Neural cell (in vitro differentiated cells): ENCODE results near the gene SND1. TPM values are rescaled to one million over a fixed set of nuclear protein-coding genes. Genes with fewer than 3 reads are reported as not detected.

ENCODE experiments used
- H2AFZ ChIP-seq: fragments of 200-600, 300-800 bp; sonication (generic), shearing (Covaris generic); 2 replicates; pipeline ENCODE4 v1.6.0; 2014; ENCODE audit warnings: low read depth, mild to moderate bottlenecking, antibody characterized with exemption, low read length, moderate library complexity
- H3F3A ChIP-seq: fragments of 200-600 bp; shearing (Covaris generic); 2 replicates; pipeline ENCODE4 v1.6.1; 2016; ENCODE audit warnings: mild to moderate bottlenecking, moderate library complexity, mixed read lengths, antibody characterized with exemption, low read length; ENCODE audit not compliant: insufficient read depth, poor library complexity, severe bottlenecking
- H3K27ac ChIP-seq: fragments of 200-600, 300-800 bp; sonication (generic), shearing (Covaris generic); 2 replicates; pipeline ENCODE4 v1.5.1; 2014; ENCODE audit warnings: mild to moderate bottlenecking, low read length, moderate library complexity
- H3K27me3 ChIP-seq: fragments of 300-800, 200-600 bp; sonication (generic), shearing (Covaris generic); 2 replicates; pipeline ENCODE4 v1.6.0; 2014; ENCODE audit warnings: mild to moderate bottlenecking, low read depth, low read length, moderate library complexity; ENCODE audit not compliant: insufficient read depth
- H3K36me3 ChIP-seq: fragments of 300-800, 200-600 bp; sonication (generic), shearing (Covaris generic); 2 replicates; pipeline ENCODE4 v1.5.1; 2014; ENCODE audit warnings: mild to moderate bottlenecking, antibody characterized with exemption, low read length, moderate library complexity; ENCODE audit not compliant: insufficient read depth
- H3K4me2 ChIP-seq: fragments of 300-800, 200-600 bp; sonication (generic), shearing (Covaris generic); 2 replicates; pipeline ENCODE4 v1.6.0; 2014; ENCODE audit warnings: mild to moderate bottlenecking, low read length
- H3K4me3 ChIP-seq: fragments of 300-800, 200-600 bp; sonication (generic), shearing (Covaris generic); 2 replicates; pipeline ENCODE4 v1.5.1; 2014; ENCODE audit warnings: mild to moderate bottlenecking, low read length, moderate library complexity
- H3K79me2 ChIP-seq: fragments of 200-600 bp; shearing (Covaris generic); replicated peaks from 2 replicates; pipeline ENCODE4 v1.6.0; 2014; ENCODE audit warnings: mild to moderate bottlenecking, low read length, moderate library complexity; ENCODE audit not compliant: insufficient read depth
- H3K9ac ChIP-seq: fragments of 300-800, 200-600 bp; sonication (generic), shearing (Covaris generic); 2 replicates; pipeline ENCODE4 v1.6.1; 2016; ENCODE audit warnings: mild to moderate bottlenecking, low read length, mixed read lengths
- H3K9me2 ChIP-seq: fragments of 200-600 bp; shearing (Covaris generic); 2 replicates; pipeline ENCODE4 v1.6.1; 2016; ENCODE audit warnings: mild to moderate bottlenecking, low read length, mixed read lengths; ENCODE audit not compliant: insufficient read depth
- H3K9me3 ChIP-seq: fragments of 200-600, 300-800 bp; sonication (generic), shearing (Covaris generic); 2 replicates; pipeline ENCODE4 v1.6.1; 2016; ENCODE audit warnings: mild to moderate bottlenecking, mixed run types, low read length, moderate library complexity, mixed read lengths
- H4K20me1 ChIP-seq: fragments of 200-600 bp; shearing (Covaris generic); 2 replicates; pipeline ENCODE4 v1.6.1; 2016; ENCODE audit warnings: mild to moderate bottlenecking, mixed run types; ENCODE audit not compliant: insufficient read depth
- CTCF ChIP-seq: fragments of 450-650 bp; IDR thresholded peaks from 2 replicates; pipeline ENCODE4 v1.5.1; 2014; ENCODE audit warnings: antibody characterized with exemption, mild to moderate bottlenecking, moderate library complexity; ENCODE audit not compliant: poor library complexity, severe bottlenecking
- EP300 ChIP-seq: fragments of 450-650 bp; conservative IDR thresholded peaks from 2 replicates; pipeline ENCODE4 v1.6.1; 2014; ENCODE audit warnings: antibody characterized with exemption, mild to moderate bottlenecking, moderate library complexity; ENCODE audit not compliant: poor library complexity, severe bottlenecking
- EZH2 ChIP-seq: fragments of 200-600, 300-800 bp; shearing (Covaris generic), sonication (generic); IDR thresholded peaks from 2 replicates; pipeline ENCODE4 v1.6.1; 2014; ENCODE audit warnings: antibody characterized with exemption, low read length, borderline replicate concordance, mild to moderate bottlenecking; ENCODE audit not compliant: insufficient read depth, poor library complexity, severe bottlenecking
- MXI1 ChIP-seq: fragments of 450-650 bp; conservative IDR thresholded peaks from 2 replicates; pipeline ENCODE4 v1.6.1; 2014; ENCODE audit warnings: antibody characterized with exemption, mild to moderate bottlenecking; ENCODE audit not compliant: poor library complexity, severe bottlenecking
- POLR2AphosphoS5 ChIP-seq: IDR thresholded peaks from 2 replicates; pipeline ENCODE4 v1.6.1; 2012
- RAD21 ChIP-seq: fragments of 450-650 bp; conservative IDR thresholded peaks from 2 replicates; pipeline ENCODE4 v1.6.1; 2014; ENCODE audit warnings: antibody characterized with exemption, mild to moderate bottlenecking, moderate library complexity
- SMC3 ChIP-seq: fragments of 450-650 bp; conservative IDR thresholded peaks from 2 replicates; pipeline ENCODE4 v1.6.1; 2014; ENCODE audit warnings: antibody characterized with exemption, mild to moderate bottlenecking, moderate library complexity; ENCODE audit not compliant: poor library complexity
- TAF1 ChIP-seq: IDR thresholded peaks from 2 replicates; pipeline ENCODE4 v1.6.1; 2012; ENCODE audit warnings: low read depth
- polyA plus RNA-seq: library from polyadenylated mRNA; depleted of rRNA; stranded (reverse); fragments of >200 nt; gene quantifications from 2 replicates; pipeline ENCODE4 v1.2.3, GENCODE V29; 2014
- TF ChIP-seq, protein P1 (sequence below): IDR thresholded peaks from 2 replicates; pipeline ENCODE4 v1.6.1; 2012; ENCODE audit warnings: borderline replicate concordance

The SND1 gene
- polyA plus RNA-seq, 1 donor from 2014 or later: 37.4 TPM

DNA sequence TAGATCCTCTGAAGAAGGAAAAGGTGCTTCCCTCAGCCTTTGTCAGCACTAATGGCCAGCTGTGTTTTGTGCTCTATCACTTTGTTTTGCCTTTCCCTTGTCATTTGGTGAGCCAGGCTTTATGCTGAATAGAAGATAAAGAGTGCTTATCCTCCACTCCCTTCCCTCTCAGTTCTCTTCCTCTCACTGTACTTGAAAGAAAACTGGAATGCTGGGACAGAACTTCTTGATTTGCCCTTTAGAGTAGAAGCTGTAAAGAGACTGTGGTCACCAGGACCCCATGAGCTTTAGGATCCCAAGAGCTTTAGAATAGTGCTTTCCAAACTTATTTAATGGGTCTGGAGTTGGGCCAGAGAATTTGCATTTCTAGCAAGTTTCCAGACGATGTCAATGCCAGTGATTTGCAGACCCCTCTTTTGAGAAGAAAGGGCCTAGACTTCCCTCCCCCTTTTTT, 297.8 kb downstream of the SND1 start:
- Histone ChIP-seq H2AFZ (no peak overlapping the region), H3K9me3 (no peaks in the 10 kb centered on the region), H4K20me1 (no peaks in the 10 kb centered on the region), H3K4me3 (no peak overlapping the region), H3K4me2 (no peak overlapping the region), H3K27me3 (no peaks in the 10 kb centered on the region), H3K9ac (no peak overlapping the region), H3K27ac (no peak overlapping the region), H3K79me2 (no peaks in the 10 kb centered on the region), H3K9me2 (no peaks in the 10 kb centered on the region), H3K36me3 (no peaks in the 10 kb centered on the region), H3F3A (no peaks in the 10 kb centered on the region)
- TF ChIP-seq EP300: no peak
- TF ChIP-seq, protein P1, sequence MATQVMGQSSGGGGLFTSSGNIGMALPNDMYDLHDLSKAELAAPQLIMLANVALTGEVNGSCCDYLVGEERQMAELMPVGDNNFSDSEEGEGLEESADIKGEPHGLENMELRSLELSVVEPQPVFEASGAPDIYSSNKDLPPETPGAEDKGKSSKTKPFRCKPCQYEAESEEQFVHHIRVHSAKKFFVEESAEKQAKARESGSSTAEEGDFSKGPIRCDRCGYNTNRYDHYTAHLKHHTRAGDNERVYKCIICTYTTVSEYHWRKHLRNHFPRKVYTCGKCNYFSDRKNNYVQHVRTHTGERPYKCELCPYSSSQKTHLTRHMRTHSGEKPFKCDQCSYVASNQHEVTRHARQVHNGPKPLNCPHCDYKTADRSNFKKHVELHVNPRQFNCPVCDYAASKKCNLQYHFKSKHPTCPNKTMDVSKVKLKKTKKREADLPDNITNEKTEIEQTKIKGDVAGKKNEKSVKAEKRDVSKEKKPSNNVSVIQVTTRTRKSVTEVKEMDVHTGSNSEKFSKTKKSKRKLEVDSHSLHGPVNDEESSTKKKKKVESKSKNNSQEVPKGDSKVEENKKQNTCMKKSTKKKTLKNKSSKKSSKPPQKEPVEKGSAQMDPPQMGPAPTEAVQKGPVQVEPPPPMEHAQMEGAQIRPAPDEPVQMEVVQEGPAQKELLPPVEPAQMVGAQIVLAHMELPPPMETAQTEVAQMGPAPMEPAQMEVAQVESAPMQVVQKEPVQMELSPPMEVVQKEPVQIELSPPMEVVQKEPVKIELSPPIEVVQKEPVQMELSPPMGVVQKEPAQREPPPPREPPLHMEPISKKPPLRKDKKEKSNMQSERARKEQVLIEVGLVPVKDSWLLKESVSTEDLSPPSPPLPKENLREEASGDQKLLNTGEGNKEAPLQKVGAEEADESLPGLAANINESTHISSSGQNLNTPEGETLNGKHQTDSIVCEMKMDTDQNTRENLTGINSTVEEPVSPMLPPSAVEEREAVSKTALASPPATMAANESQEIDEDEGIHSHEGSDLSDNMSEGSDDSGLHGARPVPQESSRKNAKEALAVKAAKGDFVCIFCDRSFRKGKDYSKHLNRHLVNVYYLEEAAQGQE: no peak
- TF ChIP-seq POLR2AphosphoS5: no peak

- no peaks in the 10 kb centered on the region for H3K36me3 ChIP-seq
- H3K79me2 ChIP-seq: no peaks in the 10 kb centered on the region
- no peaks in the 10 kb centered on the region for H3K9me3 ChIP-seq
- no peak overlapping the region for H3K4me3 ChIP-seq
- H3K27ac ChIP-seq: no peak overlapping the region
- no peak overlapping the region for H2AFZ ChIP-seq
- H4K20me1 ChIP-seq: no peaks in the 10 kb centered on the region
- TF ChIP-seq SMC3: no peak
- no peak for TF ChIP-seq EZH2
- TF ChIP-seq RAD21: no peak
- no peak for TF ChIP-seq POLR2AphosphoS5
- no peak for TF ChIP-seq EP300
- no peak for TF ChIP-seq CTCF
- no peak for TF ChIP-seq MXI1
- no peak for TF ChIP-seq TAF1
- TF ChIP-seq, protein P1: no peak
- no peaks in the 10 kb centered on the region for H3K9me2 ChIP-seq
- no peaks in the 10 kb centered on the region for H3K27me3 ChIP-seq
- no peaks in the 10 kb centered on the region for H3F3A ChIP-seq
- no peak overlapping the region for H3K9ac ChIP-seq
- H3K4me2 ChIP-seq: no peak overlapping the region
Observed at GRCh38 chr7:127950233-127950935, 298.4 kb downstream of the SND1 start.
